ENCODE measurements around the gene SLC25A21.
"Not testable (repeated sequence)": the region's sequence is repeated elsewhere in the genome, so short reads cannot be mapped to it uniquely, and the experiment has no call there.

SLC25A21 gene

GRCh38 chr14:37195327-37195726, 22.9 kb upstream of the SLC25A21 start:
- Histone ChIP-seq H4K5ac (ENCODE audit: low read length) (no peak overlapping the region), H2BK15ac (replicated peaks; ENCODE audit: low read depth) (no peak overlapping the region), H3K9ac (ENCODE audit: low read length) (no peak overlapping the region), H3K79me2 (ENCODE audit: control insufficient read depth, insufficient read depth, low read length) (no peaks in the 10 kb centered on the region), H3K4me1 (ENCODE audit: control insufficient read depth, low read depth, low read length) (no peaks in the 10 kb centered on the region), H3K79me1 (ENCODE audit: low read length) (no peaks in the 10 kb centered on the region), H3K56ac (ENCODE audit: low read length) (no peak overlapping the region), H2BK5ac (ENCODE audit: low read length) (no peak overlapping the region), H3K4me3 (ENCODE audit: low read length) (no peak overlapping the region), H3K27me3 (ENCODE audit: insufficient read depth, low read length, poor library complexity) (no peaks in the 10 kb centered on the region), H3K27ac (ENCODE audit: low read depth, low read length) (no peak overlapping the region), H2AK5ac (ENCODE audit: low read length) (no peak overlapping the region), H3K4ac (ENCODE audit: low read depth, low read length) (no peak overlapping the region), H3K36me3 (ENCODE audit: control insufficient read depth, insufficient read depth, low read length) (no peaks in the 10 kb centered on the region), H2BK120ac (ENCODE audit: low read depth, low read length) (no peak overlapping the region), H3K23ac (ENCODE audit: low read length) (no peak overlapping the region), H3K4me2 (ENCODE audit: low read length) (no peak overlapping the region), H3K18ac (ENCODE audit: low read length) (no peak overlapping the region), H4K8ac (ENCODE audit: low read depth, low read length) (no peak overlapping the region)
- no peak for DNase-seq
- no CpG with 5 or more reads among the region's 1 CpG for WGBS (ENCODE audit: extremely low coverage, insufficient coverage, low lambda C conversion rate)

- no peak overlapping the region for H4K8ac ChIP-seq (ENCODE audit: low read depth, low read length)
- H3K4ac ChIP-seq (ENCODE audit: low read depth, low read length): no peak overlapping the region
- H2BK15ac ChIP-seq (replicated peaks; ENCODE audit: low read depth): no peak overlapping the region
- H3K36me3 ChIP-seq (ENCODE audit: control insufficient read depth, insufficient read depth, low read length): no peaks in the 10 kb centered on the region
- H3K27ac ChIP-seq (ENCODE audit: low read depth, low read length): no peak overlapping the region
- no peak overlapping the region for H3K56ac ChIP-seq (ENCODE audit: low read length)
- no peak overlapping the region for H2AK5ac ChIP-seq (ENCODE audit: low read length)
- no peaks in the 10 kb centered on the region for H3K79me2 ChIP-seq (ENCODE audit: control insufficient read depth, insufficient read depth, low read length)
- no CpG with 5 or more reads among the region's 2 CpGs for WGBS (ENCODE audit: extremely low coverage, insufficient coverage, low lambda C conversion rate)
- H3K4me1 ChIP-seq (ENCODE audit: control insufficient read depth, low read depth, low read length): no peaks in the 10 kb centered on the region
- no peak overlapping the region for H4K5ac ChIP-seq (ENCODE audit: low read length)
- no peak overlapping the region for H3K4me3 ChIP-seq (ENCODE audit: low read length)
- no peak overlapping the region for H3K23ac ChIP-seq (ENCODE audit: low read length)
- H3K79me1 ChIP-seq (ENCODE audit: low read length): no peaks in the 10 kb centered on the region
- DNase-seq: no peak
- no peaks in the 10 kb centered on the region for H3K27me3 ChIP-seq (ENCODE audit: insufficient read depth, low read length, poor library complexity)
- H2BK5ac ChIP-seq (ENCODE audit: low read length): no peak overlapping the region
- no peak overlapping the region for H3K9ac ChIP-seq (ENCODE audit: low read length)
- no peak overlapping the region for H3K4me2 ChIP-seq (ENCODE audit: low read length)
- no peak overlapping the region for H3K18ac ChIP-seq (ENCODE audit: low read length)
- H2BK120ac ChIP-seq (ENCODE audit: low read depth, low read length): no peak overlapping the region
Measured at GRCh38 chr14:37194698-37195097, 22.3 kb upstream of the SLC25A21 start.

DNA sequence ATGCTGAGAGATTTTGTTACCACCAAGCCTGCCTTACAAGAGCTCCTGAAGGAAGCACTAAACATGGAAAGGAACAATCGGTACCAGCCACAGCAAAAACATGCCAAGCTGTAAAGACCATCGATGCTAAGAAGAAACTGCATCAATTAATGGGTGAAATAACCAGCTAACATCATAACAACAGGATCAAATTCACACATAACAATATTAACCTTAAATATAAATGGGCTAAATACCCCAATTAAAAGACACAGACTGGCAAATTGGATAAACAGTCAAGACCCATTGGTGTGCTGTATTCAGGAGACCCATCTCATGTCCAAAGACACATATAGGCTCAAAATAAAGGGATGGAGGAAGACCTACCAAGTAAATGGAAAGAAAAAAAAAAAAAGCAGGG, 17.3 kb upstream of the SLC25A21 start:
- not testable (repeated sequence) for H2BK120ac ChIP-seq (ENCODE audit: low read depth, low read length); H3K4ac ChIP-seq (ENCODE audit: low read depth, low read length); H3K79me1 ChIP-seq (ENCODE audit: low read length); H2BK5ac ChIP-seq (ENCODE audit: low read length); H3K27me3 ChIP-seq (ENCODE audit: insufficient read depth, low read length, poor library complexity); H3K4me1 ChIP-seq (ENCODE audit: control insufficient read depth, low read depth, low read length); H4K5ac ChIP-seq (ENCODE audit: low read length); H4K8ac ChIP-seq (ENCODE audit: low read depth, low read length); H3K27ac ChIP-seq (ENCODE audit: low read depth, low read length); H3K23ac ChIP-seq (ENCODE audit: low read length); H3K36me3 ChIP-seq (ENCODE audit: control insufficient read depth, insufficient read depth, low read length); H3K4me3 ChIP-seq (ENCODE audit: low read length); H2BK15ac ChIP-seq (replicated peaks; ENCODE audit: low read depth); H3K79me2 ChIP-seq (ENCODE audit: control insufficient read depth, insufficient read depth, low read length); DNase-seq; H2AK5ac ChIP-seq (ENCODE audit: low read length); H3K56ac ChIP-seq (ENCODE audit: low read length); H3K4me2 ChIP-seq (ENCODE audit: low read length); H3K18ac ChIP-seq (ENCODE audit: low read length); H3K9ac ChIP-seq (ENCODE audit: low read length)
- WGBS (ENCODE audit: extremely low coverage, insufficient coverage, low lambda C conversion rate): no CpG with 5 or more reads among the region's 2 CpGs

- not testable (repeated sequence) for H3K4ac ChIP-seq (ENCODE audit: low read depth, low read length); H2AK5ac ChIP-seq (ENCODE audit: low read length); H3K4me3 ChIP-seq (ENCODE audit: low read length); H2BK5ac ChIP-seq (ENCODE audit: low read length); H3K4me2 ChIP-seq (ENCODE audit: low read length); H3K9ac ChIP-seq (ENCODE audit: low read length); H3K18ac ChIP-seq (ENCODE audit: low read length); H3K79me2 ChIP-seq (ENCODE audit: control insufficient read depth, insufficient read depth, low read length); H2BK15ac ChIP-seq (replicated peaks; ENCODE audit: low read depth); H3K4me1 ChIP-seq (ENCODE audit: control insufficient read depth, low read depth, low read length); H3K56ac ChIP-seq (ENCODE audit: low read length); H3K27me3 ChIP-seq (ENCODE audit: insufficient read depth, low read length, poor library complexity); H3K27ac ChIP-seq (ENCODE audit: low read depth, low read length); DNase-seq; H4K8ac ChIP-seq (ENCODE audit: low read depth, low read length); H2BK120ac ChIP-seq (ENCODE audit: low read depth, low read length); H4K5ac ChIP-seq (ENCODE audit: low read length); H3K23ac ChIP-seq (ENCODE audit: low read length); H3K79me1 ChIP-seq (ENCODE audit: low read length); H3K36me3 ChIP-seq (ENCODE audit: control insufficient read depth, insufficient read depth, low read length)
- no CpG with 5 or more reads among the region's 9 CpGs for WGBS (ENCODE audit: extremely low coverage, insufficient coverage, low lambda C conversion rate)
Measured at GRCh38 chr14:37187840-37188577, 15.6 kb upstream of the SLC25A21 start.

DNA sequence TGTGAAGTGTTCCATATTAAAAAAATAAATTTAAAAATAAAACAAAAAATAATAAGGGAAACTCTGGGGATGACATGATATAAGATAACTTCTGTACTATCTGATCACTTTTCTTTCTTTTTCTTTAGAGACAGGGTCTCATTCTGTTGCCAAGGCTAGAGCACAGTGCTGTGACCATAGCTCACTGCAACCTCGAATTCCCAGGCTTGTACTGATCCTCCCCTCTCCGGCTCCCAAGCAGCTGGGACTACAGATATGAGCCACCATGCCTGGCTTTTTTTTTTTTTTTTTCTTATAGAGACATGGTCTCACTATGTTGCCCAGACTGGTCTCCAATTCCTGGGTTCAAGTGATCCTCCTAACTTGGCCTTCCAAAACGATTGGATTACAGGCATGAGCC, 14.9 kb upstream of the SLC25A21 start:
- H2BK120ac ChIP-seq (ENCODE audit: low read depth, low read length): no peak overlapping the region
- H3K36me3 ChIP-seq (ENCODE audit: control insufficient read depth, insufficient read depth, low read length): no peaks in the 10 kb centered on the region
- no peak overlapping the region for H2BK5ac ChIP-seq (ENCODE audit: low read length)
- H3K18ac ChIP-seq (ENCODE audit: low read length): no peak overlapping the region
- no peaks in the 10 kb centered on the region for H3K79me1 ChIP-seq (ENCODE audit: low read length)
- no peaks in the 10 kb centered on the region for H3K79me2 ChIP-seq (ENCODE audit: control insufficient read depth, insufficient read depth, low read length)
- H3K56ac ChIP-seq (ENCODE audit: low read length): no peak overlapping the region
- H3K4me2 ChIP-seq (ENCODE audit: low read length): no peak overlapping the region
- no peak for DNase-seq
- no peak overlapping the region for H3K4ac ChIP-seq (ENCODE audit: low read depth, low read length)
- H4K8ac ChIP-seq (ENCODE audit: low read depth, low read length): no peak overlapping the region
- no peak overlapping the region for H2AK5ac ChIP-seq (ENCODE audit: low read length)
- WGBS (ENCODE audit: extremely low coverage, insufficient coverage, low lambda C conversion rate): no CpG with 5 or more reads among the region's 3 CpGs
- H3K27me3 ChIP-seq (ENCODE audit: insufficient read depth, low read length, poor library complexity): no peaks in the 10 kb centered on the region
- H2BK15ac ChIP-seq (replicated peaks; ENCODE audit: low read depth): no peak overlapping the region
- H3K9ac ChIP-seq (ENCODE audit: low read length): no peak overlapping the region
- H3K4me3 ChIP-seq (ENCODE audit: low read length): no peak overlapping the region
- no peak overlapping the region for H4K5ac ChIP-seq (ENCODE audit: low read length)
- no peak overlapping the region for H3K27ac ChIP-seq (ENCODE audit: low read depth, low read length)
- H3K23ac ChIP-seq (ENCODE audit: low read length): no peak overlapping the region
- no peaks in the 10 kb centered on the region for H3K4me1 ChIP-seq (ENCODE audit: control insufficient read depth, low read depth, low read length)

- H3K56ac ChIP-seq (ENCODE audit: low read length): no peak overlapping the region
- H3K18ac ChIP-seq (ENCODE audit: low read length): no peak overlapping the region
- no peaks in the 10 kb centered on the region for H3K36me3 ChIP-seq (ENCODE audit: control insufficient read depth, insufficient read depth, low read length)
- H2BK5ac ChIP-seq (ENCODE audit: low read length): no peak overlapping the region
- H2BK15ac ChIP-seq (replicated peaks; ENCODE audit: low read depth): no peak overlapping the region
- H4K5ac ChIP-seq (ENCODE audit: low read length): no peak overlapping the region
- no peaks in the 10 kb centered on the region for H3K27me3 ChIP-seq (ENCODE audit: insufficient read depth, low read length, poor library complexity)
- no CpG with 5 or more reads among the region's 1 CpG for WGBS (ENCODE audit: extremely low coverage, insufficient coverage, low lambda C conversion rate)
- H3K4ac ChIP-seq (ENCODE audit: low read depth, low read length): no peak overlapping the region
- no peak overlapping the region for H3K4me3 ChIP-seq (ENCODE audit: low read length)
- H3K79me2 ChIP-seq (ENCODE audit: control insufficient read depth, insufficient read depth, low read length): no peaks in the 10 kb centered on the region
- H3K79me1 ChIP-seq (ENCODE audit: low read length): no peaks in the 10 kb centered on the region
- no peak overlapping the region for H2AK5ac ChIP-seq (ENCODE audit: low read length)
- H3K27ac ChIP-seq (ENCODE audit: low read depth, low read length): no peak overlapping the region
- H3K9ac ChIP-seq (ENCODE audit: low read length): no peak overlapping the region
- DNase-seq: no peak
- no peak overlapping the region for H3K4me2 ChIP-seq (ENCODE audit: low read length)
- H2BK120ac ChIP-seq (ENCODE audit: low read depth, low read length): no peak overlapping the region
- H3K4me1 ChIP-seq (ENCODE audit: control insufficient read depth, low read depth, low read length): no peaks in the 10 kb centered on the region
- H3K23ac ChIP-seq (ENCODE audit: low read length): no peak overlapping the region
- no peak overlapping the region for H4K8ac ChIP-seq (ENCODE audit: low read depth, low read length)
Measured at GRCh38 chr14:37186865-37187264, 14.5 kb upstream of the SLC25A21 start.
